Left colon (tissue), 2 donors: ENCODE data around the gene TBC1D12. TPM values are rescaled to one million over a fixed set of nuclear protein-coding genes. Genes with fewer than 3 reads are reported as not detected.
"Not testable (repeated sequence)": the region's sequence is repeated elsewhere in the genome, so short reads cannot be mapped to it uniquely, and the experiment has no call there.

Experiments
- ATAC-seq: fragments of 200-7000 bp; cut with Tn5 transposase; one replicate; pipeline ENCODE4 v1.9.1; 2020; ENCODE audit warnings: mild to moderate bottlenecking, moderate library complexity
- DNase-seq, 2 donors: peaks; one replicate each; pipeline ENCODE4 v3.0.0-alpha.2; 2020
- intact Hi-C, 2 donors: fragments of 100-400 bp; cut with DNase I in 1 of 2; cut with micrococcal nuclease in 1 of 2; formaldehyde crosslinking; loops; one replicate each; pipeline versions ENCODE4 v1.11.2 to v1.14.0; 2022; cut with DNase I, micrococcal nuclease
- long read RNA-seq: library from polyadenylated mRNA; unstranded; transcript quantifications from one replicate; pipeline ENCODE4 v2.0.0, GENCODE V29; 2021
- total RNA-seq, 2 donors: library from RNA; stranded (reverse); fragmentation: NEBNext Ultra II Directional; extraction: Animal tissue kit (Norgen Biotek cat#: 25700); gene quantifications; one replicate each; pipeline ENCODE4 v1.2.1, GENCODE V29; 2021
- donor health status: DM: no; HTN: no; CAD: no.
- donor health status: DM: yes; HTN: yes; CAD: no.

TBC1D12 gene
- total RNA-seq: 10 to 100 TPM; 15.0 to 23.8 TPM
- long read RNA-seq, full-length matches to known transcripts: 5 of 19 reads
- long read RNA-seq, partial matches to known transcripts: 10 of 19 reads
- long read RNA-seq, other reads (novel, unspliced or antisense): 4 of 19 reads

DNA sequence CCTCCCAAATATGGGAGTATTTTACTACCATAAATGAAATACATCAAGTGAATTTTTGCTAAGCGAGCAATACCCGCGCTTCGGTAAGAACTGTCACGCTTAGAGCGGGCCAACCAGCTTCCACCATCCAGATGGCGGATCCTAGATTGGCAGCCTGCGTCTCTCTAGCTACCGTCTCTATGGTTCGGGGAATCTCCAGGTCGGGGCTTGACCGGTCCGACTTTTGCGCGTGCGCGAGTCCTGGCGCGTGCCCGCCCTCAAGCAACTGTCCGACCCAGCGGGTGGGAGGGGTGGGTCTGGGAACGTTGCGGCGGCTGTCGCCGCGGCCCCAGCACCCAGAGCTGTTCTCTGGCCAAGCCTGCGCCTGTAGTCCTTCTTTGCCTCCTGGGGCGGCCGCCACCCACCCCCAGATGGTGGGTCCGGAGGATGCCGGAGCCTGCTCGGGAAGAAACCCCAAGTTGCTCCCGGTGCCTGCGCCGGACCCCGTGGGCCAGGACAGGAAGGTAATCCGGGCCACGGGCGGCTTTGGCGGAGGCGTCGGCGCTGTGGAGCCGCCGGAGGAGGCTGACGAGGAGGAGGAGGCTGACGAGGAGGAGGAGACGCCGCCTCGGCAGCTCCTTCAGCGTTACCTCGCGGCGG, at the start of gene TBC1D12:
TBC1D12 (plus strand) TSS at position 338 of the 639 bp plus-strand sequence; CDS start at position 411, 73 bp downstream.
- DNase-seq: peak; percentile 96 to 97
- ATAC-seq: peak; percentile 88
- intact Hi-C loops: loop anchor here in 1 of 2 donors (5.0 kb wide), 1 partner anchor 40 kb away; the partner anchor contains the start of gene NOC3L

DNA sequence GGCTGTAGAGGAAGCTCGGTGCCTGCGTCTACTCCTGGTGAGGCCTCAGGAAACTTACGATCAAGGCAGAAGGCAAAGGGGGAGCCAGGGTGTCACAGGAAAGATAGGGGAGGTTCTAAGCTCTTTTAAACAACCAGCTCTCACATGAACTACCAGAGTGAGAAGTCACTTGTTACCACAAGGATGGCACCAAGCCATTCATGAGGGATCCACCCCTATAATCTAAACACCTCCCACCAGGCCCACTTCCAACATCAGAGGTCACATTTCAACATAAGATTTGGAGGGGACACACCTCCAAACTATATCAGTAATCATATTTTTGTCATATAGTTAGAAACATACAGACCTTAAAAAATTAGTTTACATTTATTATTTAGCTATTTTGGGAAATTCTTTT, 49.0 kb upstream of the TBC1D12 start:
- DNase-seq: no peak
- ATAC-seq: no peak
- intact Hi-C loops: no loop called here

DNA sequence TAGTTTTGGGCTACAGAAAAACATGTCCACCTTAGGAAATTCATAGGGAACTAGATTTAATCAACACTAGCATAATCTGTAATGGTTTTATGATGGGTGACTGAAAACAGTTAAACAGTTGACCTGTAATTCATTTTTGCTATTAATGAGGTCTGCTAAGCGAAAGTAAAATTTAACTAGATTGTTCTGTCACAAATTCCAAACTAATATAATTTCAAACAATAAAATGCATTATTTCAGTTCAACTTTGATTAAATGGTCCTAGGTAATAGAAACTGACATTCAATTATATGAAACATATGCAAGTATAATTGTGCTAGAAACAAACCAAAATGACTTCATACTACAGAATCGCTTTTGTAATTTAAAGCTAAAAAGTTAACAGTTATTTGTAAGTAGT, 46.5 kb upstream of the TBC1D12 start:
- no peak for ATAC-seq
- DNase-seq: no peak
- intact Hi-C loops: no loop called here

DNA sequence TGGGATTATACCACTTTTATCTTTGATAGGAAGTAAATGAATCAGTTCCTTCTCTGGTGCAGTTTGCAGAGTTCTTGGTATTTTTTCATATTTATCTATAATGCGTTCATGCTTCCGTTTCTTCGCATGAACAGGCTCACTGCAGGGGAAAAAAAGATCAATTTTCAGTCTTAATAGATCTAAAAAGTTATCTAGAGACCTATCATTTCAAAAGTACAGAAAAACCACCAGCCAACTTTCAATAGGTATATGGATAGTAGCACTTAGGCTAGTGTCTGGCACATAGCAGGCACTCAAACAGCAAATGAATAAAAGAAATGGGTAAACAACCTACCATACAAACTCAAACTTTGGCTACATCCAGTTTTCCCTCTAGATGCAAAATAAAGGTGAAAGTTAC, 45.1 kb upstream of the TBC1D12 start:
- DNase-seq (no peak), ATAC-seq (no peak)
- intact Hi-C loops: no loop called here

DNA sequence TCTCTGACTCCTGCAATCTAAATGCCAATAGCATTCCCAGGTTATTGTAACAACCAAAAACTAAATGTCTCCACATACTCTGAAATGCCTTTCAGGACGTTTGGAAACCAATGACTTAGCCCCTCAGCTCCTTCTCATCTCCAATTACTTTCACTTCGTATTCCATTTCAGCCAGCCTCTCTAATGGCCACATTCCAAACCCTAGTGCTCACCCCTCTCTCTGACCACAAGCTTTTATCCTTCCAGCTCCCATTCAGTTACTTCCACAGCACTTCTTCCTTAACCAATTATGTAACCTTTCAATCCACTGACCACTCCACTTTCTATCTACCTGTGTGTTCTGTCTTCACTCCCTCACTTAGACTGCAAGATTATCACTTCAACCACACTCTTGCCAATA, 43.9 kb upstream of the TBC1D12 start:
- ATAC-seq (no peak), DNase-seq (no peak)
- intact Hi-C loops: no loop called here

DNA sequence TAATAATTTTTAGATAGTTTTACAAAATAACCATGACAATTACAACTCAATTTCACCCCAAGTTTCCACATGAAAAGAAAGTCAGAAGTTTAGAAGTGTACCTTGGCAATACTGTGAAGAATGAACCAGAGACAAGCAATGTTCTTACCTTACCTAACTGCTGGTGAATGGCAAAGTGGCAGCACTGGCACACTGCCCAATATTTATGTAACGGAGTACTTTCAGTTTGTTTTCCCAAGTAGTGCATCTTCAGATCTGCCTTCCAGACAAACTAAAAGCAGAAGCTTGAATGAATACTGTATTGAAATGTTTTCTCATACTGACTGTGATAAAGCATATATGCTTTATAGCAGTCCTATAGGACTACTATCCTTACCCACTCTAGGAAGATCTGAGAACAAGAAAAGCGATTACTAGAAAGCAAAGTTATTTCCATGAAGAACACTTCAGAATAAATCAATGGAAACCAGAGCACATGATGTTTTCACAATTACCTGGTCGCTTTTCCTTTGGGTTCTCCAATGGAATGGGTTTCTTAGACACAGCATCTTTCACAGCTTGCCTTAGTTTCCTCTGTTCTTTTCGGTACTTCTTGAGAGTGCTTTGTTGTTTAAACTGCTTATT, 41.1 kb upstream of the TBC1D12 start:
- intact Hi-C loops: loop anchor here in 1 of 2 donors (5.0 to 10.0 kb wide), 2 partner anchors 41 to 84 kb away; partner anchors contain the start of gene TBC1D12

DNA sequence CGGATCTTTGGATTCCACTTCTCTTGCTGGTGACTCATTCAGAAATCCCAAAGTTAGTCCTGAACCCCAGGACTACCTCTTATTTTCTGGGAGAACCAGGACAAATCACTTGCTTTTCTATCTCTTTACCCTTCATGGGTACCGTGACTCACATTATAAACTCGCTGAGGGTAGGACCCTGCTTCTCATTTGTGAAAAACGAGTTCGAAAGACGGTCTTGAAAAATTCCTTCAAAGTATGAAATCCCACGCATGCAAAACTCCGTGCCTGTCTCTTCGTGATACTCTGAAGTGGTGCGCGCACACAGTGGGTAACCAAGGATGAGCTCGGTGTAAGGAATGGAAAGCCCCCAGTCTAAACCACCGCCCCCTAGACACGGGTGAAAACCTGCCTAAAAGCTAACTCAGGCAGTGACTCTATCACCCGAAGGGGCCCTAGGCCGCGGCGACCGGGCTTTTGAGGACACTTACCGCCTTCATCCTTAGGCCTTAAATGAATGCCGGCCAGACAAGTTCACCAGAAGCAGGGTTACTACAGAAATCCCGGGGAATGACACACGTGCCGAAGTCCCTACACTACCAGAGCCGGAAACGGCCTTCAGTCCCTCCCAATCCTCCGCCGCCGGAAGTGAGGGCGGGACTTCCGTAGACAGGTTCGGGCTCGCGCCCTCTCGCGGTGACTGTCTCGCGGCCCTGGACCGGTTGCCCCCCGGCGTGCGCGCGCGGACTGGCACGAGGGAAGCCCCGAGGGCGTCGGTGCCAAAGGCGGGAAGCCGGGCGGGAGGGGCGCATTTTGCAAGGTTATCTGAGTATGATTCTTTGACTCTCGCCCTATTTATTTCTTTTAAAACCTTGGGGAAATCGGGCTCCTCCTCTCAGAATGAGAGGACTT, 39.7 kb upstream of the TBC1D12 start, which contains the start of gene NOC3L:
NOC3L (minus strand) TSS at position 580 of the 891 bp plus-strand sequence; CDS start at position 479, 101 bp downstream.
- ATAC-seq: peak; percentile 99
- intact Hi-C loops: loop anchor here in 1 of 2 donors (5.0 to 10.0 kb wide), 2 partner anchors 40 to 82 kb away; partner anchors contain the start of gene TBC1D12
- DNase-seq: peak; percentile 97 to 99

More for the DNA sequence above, 41.1 kb upstream of the TBC1D12 start:
- peak in 1 of 2 donors; percentile 34 for DNase-seq
- ATAC-seq: no peak

DNA sequence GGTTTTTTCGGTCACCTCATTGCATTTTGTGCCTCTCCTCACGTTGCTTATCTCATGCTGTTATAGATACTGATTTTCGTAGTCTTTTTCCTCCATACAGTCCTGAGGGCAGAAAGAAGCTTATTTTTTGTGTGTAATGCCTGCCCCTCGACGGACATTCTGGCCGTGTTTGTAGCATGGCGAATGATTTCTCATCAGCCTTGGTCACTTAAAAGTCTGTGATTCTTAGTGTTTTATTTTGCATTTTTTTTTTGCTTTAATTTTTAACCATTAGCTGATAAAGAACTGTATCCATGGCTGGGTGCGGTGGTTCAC, 39.1 kb upstream of the TBC1D12 start:
- intact Hi-C loops: loop anchor here in 1 of 2 donors (5.0 to 10.0 kb wide), 2 partner anchors 39 to 82 kb away; partner anchors contain the start of gene TBC1D12
- ATAC-seq (peak; percentile 46), DNase-seq (no peak)

DNA sequence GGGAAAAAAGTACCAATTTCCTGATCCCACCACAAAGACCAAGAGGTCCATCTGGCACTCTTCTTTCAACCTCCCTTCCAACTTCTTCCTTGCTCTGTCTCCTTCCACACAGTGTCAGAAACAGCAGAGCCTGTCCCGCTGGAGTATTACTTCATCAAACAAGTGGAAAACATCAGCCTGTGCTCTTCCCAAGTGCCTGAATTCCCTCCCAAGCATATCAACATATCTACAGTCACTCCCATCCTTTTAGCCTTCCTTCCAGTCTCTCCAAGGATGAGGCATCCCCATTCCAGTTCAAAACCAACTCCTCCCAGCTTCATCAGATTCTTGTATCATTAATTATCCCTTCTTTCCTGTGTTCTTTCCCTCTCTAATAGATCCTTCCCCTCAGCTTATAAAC, 37.9 kb upstream of the TBC1D12 start:
- ATAC-seq (no peak), DNase-seq (no peak)
- intact Hi-C loops: loop anchor here in 1 of 2 donors (5.0 to 10.0 kb wide), 2 partner anchors 38 to 80 kb away; partner anchors contain the start of gene TBC1D12

DNA sequence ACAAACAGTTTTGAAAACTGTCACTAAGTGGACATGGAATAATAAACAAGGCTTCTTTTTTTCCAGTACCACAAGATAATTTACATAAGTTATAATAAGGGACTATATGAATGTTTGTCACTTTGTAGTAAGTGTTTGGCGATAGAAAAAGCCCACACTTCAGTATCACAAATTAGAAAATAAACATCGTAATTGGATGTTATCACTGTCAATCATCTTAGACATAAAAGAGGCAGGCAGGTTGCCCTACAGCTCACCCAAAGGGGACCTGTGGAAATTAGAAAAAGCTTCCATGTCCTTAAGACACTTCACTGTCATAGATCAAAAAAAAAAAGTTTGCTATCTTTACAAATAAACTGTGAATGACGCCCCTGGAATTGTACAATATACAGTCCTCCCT, 36.0 kb upstream of the TBC1D12 start:
- intact Hi-C loops: loop anchor here in 1 of 2 donors (10.0 kb wide), 1 partner anchor 78 kb away; no protein-coding TSS in a partner anchor
- DNase-seq: no peak
- ATAC-seq: no peak

DNA sequence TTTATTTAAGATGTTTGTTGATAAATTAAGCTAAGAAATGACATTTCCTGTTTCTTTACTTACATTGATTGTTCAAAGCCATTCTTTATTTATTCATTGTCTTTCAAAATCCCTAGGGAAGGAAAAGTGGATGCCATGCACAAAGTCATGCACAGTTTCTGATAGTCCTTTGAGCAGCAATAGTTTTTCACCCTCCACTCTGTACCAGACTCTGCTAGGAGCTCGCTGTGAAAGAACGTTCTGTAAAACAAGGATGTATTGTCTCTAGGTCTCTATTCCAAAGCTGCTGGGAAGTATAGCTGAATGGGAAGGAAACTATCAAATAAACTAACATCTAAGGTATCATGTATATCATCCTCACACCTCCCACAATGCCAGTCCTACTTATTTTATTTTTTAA, 31.8 kb upstream of the TBC1D12 start:
- DNase-seq: no peak
- ATAC-seq: no peak
- intact Hi-C loops: no loop called here

DNA sequence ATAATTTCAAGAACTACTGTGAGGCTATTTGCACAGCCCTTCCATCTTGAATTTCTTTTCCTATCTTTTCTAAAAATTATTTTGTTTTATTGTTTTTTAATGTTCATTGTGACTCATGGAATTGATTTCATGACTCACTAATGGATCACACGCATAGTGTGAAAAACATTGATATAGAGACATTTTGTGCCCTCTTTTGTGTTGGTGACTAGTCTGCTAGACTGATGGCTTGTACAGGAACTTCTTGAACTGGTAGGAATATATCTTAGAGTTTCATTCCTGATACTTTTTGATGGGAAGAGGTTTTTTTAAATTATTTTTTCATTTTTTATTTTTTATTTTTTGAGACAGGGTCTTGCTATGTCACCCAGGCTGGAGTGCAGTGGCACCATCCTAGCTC, 27.0 kb upstream of the TBC1D12 start:
- intact Hi-C loops: no loop called here
- ATAC-seq (no peak), DNase-seq (no peak)

DNA sequence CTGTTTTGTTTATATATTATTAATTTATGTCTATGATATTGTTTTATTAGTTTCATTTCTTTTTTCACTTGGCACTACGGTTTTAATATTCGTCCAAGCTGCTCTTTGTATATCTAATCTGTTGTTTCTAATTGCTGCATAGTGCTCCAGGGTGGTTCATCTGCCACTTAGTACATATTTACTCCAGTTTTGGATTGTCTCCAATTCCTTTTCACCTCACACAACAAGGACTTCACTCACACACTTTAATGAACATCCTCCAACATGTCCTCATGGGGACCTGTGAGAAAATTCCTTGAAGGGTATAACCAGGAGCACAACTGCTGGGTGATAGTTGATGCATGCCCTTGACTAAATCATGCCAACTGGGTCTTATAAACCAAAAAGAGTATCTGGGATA, 25.5 kb upstream of the TBC1D12 start:
- DNase-seq (no peak), ATAC-seq (no peak)
- intact Hi-C loops: no loop called here

DNA sequence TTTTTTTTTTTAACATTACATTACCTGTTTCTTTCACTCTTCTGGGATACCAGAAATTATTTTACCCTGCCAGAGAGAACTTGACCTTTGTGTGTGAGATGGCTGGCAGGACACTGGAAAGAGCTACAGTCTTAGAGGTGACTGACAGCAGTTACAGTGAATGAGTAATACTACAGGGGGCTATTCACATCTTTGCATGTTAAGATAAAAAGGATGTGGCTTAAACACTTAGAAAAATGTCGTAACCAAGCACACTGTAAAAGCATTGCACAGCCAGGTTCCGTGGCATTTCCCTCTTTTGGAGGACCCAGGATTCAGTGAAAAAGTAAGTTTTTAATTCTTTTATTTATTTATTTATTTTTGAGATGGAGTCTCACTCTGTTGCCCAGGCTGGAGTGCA, 18.8 kb upstream of the TBC1D12 start:
- DNase-seq (no peak), ATAC-seq (peak; percentile 39)
- intact Hi-C loops: no loop called here

DNA sequence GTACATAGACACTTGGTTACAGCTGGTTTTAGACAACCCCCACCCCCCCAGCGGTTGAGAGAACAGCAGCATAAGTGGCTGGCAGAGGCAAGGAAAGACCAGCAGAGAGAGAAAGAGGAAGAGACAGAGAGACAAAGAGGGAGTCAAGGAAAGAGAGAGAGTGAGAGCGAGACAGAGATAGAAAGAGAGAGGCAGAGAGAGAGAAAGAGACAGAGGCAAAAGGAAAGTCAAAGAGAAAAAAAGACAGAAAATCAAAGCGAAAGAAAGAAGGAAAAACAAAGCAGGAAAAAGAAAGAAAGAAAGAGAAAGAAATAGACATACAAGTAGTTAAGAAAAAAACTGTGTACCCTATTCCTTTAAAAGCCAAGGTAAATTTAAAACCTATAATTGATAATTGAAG, 16.6 kb upstream of the TBC1D12 start:
- intact Hi-C loops, ATAC-seq, DNase-seq: not testable (repeated sequence)

DNA sequence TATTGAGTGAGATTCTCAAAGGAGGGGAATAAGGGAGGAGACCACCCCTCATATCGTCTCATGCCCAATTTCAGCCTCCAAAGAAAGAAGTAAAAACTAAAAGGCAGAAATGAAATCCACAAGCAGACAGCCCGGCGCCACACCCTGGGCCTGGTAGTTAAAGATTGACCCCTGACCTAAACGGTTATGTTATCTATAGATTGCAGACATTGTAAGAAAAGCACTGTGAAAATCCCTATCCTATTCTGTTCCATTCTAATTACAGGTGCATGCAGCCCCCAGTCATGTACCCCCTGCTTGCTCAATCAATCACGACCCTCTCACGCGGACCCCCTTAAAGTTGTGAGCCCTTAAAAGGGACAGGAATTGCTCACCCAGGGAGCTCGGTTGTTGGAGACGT, 10.2 kb upstream of the TBC1D12 start:
- DNase-seq, intact Hi-C loops, ATAC-seq: not testable (repeated sequence)

DNA sequence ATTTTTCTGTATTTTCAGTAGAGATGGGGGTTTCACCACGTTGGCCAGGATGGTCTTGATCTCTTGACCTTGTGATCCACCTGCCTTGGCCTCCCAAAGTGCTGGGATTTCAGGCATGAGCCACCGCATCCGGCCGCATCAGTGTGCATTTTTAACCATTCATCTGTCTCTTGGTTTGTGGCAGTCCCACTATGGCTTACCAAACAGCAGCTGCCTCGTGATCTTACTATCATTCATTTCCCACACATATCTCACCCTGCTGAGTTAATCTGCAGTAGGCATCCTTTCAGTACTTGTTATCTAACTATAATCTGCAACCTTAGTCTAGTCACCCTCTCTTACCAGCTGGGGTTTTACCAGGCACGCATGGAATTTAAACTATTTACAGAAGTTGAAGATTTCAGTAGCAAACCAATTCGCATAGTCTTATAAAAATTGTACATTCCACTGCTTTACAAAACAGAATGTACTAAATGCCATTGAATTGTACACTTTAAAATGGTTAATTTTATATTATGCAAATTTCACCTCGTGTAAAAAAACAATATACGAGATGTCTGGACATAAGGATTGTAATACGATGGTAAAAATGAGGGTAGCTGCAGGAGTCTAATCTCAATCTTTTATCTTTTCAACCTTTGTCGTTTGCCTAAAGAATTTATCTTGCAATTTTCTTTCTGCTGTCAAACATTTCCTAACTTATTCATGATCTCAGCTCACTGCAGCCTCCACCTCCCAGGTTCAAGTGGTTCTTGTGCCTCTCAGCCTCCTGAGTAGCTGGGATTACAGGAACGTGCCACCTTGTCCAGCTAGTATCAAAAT, 4.6 kb upstream of the TBC1D12 start:
- intact Hi-C loops: no loop called here
- DNase-seq (no peak), ATAC-seq (no peak)

DNA sequence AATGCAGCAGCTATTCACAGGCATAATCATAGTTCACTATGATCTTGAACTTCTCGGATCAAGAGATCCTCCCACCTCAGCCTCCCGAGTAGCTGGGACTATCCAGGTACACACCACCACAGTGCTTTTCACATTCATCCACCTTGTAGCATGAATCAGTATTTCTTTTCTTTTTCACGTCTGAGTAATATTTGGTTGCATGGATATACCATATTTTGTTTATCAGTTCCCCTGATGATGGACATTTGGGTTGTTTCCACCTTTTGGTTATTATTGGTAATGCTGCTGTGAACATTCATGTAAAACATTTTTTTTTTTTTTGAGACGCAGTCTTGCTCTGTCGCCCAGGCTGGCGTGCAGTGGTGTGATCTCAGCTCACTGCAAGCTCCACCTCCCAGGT, 3.6 kb upstream of the TBC1D12 start:
- DNase-seq (no peak), ATAC-seq (no peak)
- intact Hi-C loops: no loop called here
